Measurements from ENCODE around the gene TMEM178B. TPM values are rescaled to one million over a fixed set of nuclear protein-coding genes. Genes with fewer than 3 reads are reported as not detected.

Gene TMEM178B
- polyA plus RNA-seq, 1 donor (not counting 4 experiments of a cell fraction or from before 2014, with no cell fraction given), result not detected

DNA sequence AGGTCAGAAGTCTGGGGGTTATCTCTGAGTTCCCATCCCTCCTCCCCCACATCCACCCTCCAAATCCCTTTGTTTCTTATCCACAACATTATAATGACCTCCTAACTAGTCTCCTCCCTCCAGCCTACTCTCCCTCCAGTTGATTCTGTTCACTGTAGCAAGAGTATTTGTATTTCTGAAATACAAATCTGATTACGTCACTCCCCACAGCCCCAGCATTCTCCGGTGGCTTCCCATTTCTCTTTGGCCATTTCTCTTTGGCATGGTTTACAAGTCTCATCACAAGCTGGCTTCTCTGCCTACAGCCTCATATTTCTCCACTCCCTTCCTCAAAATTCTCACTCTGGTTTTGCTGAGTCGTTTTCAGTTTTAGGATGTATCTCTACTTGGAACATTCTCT lies 34.5 kb upstream of the TMEM178B start:
- Histone ChIP-seq H4K20me1 (ENCODE audit: control insufficient read depth, extremely low read depth, insufficient read depth, low read length) (no peaks in the 10 kb centered on the region), H3K79me2 (ENCODE audit: control insufficient read depth, insufficient read depth, low read length) (no peaks in the 10 kb centered on the region), H2AFZ (ENCODE audit: control insufficient read depth, low read length) (no peak overlapping the region), H3K36me3 (ENCODE audit: control insufficient read depth in 2 of 2, extremely low read depth in 1 of 2, insufficient read depth in 2 of 2, low read length in 2 of 2) (no peaks in the 10 kb centered on the region), H3K27me3 (ENCODE audit: control insufficient read depth, extremely low read depth, insufficient read depth, low read length) (no peaks in the 10 kb centered on the region), H3K9me1 (ENCODE audit: control insufficient read depth, extremely low read depth, insufficient read depth, low read length) (no peaks in the 10 kb centered on the region), H3K4me2 (ENCODE audit: control insufficient read depth, extremely low read depth, insufficient read depth, low read depth, low read length) (no peak overlapping the region), H3K4me1 (ENCODE audit: control insufficient read depth, extremely low read depth, insufficient read depth, low read length) (no peaks in the 10 kb centered on the region), H3K27ac (ENCODE audit: control insufficient read depth, insufficient read depth, low read length) (no peak overlapping the region), H3K9me3 (ENCODE audit: control insufficient read depth, low read depth, low read length) (no peaks in the 10 kb centered on the region), H3K9ac (ENCODE audit: control insufficient read depth, extremely low read depth, insufficient read depth, low read length) (no peak overlapping the region), H3K4me3 (ENCODE audit: control insufficient read depth in 2 of 3, extremely low read depth in 1 of 3, insufficient read depth in 2 of 3, low read depth in 1 of 3, low read length in 3 of 3) (no peak overlapping the region)
- no peak for DNase-seq (ENCODE audit: low read depth, low spot score)
- dilution Hi-C loops (cut with MboI; ENCODE audit: extremely low pct_ligation_motif_present, low sequenced_read_pairs), result no loop called here
- FAIRE-seq, result no peak
- TF ChIP-seq, protein P1, sequence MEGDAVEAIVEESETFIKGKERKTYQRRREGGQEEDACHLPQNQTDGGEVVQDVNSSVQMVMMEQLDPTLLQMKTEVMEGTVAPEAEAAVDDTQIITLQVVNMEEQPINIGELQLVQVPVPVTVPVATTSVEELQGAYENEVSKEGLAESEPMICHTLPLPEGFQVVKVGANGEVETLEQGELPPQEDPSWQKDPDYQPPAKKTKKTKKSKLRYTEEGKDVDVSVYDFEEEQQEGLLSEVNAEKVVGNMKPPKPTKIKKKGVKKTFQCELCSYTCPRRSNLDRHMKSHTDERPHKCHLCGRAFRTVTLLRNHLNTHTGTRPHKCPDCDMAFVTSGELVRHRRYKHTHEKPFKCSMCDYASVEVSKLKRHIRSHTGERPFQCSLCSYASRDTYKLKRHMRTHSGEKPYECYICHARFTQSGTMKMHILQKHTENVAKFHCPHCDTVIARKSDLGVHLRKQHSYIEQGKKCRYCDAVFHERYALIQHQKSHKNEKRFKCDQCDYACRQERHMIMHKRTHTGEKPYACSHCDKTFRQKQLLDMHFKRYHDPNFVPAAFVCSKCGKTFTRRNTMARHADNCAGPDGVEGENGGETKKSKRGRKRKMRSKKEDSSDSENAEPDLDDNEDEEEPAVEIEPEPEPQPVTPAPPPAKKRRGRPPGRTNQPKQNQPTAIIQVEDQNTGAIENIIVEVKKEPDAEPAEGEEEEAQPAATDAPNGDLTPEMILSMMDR (optimal IDR thresholded peaks at IDR 0.05 in 1 of 3, IDR thresholded peaks at IDR 0.05 in 1 of 3, conservative IDR thresholded peaks at IDR 0.05 in 1 of 3; ENCODE audit: extremely low read depth in 1 of 3, insufficient read depth in 2 of 3, low read length in 3 of 3), result no peak
- no peak for TF ChIP-seq EZH2 (IDR thresholded peaks at IDR 0.05; ENCODE audit: low read length)

DNA sequence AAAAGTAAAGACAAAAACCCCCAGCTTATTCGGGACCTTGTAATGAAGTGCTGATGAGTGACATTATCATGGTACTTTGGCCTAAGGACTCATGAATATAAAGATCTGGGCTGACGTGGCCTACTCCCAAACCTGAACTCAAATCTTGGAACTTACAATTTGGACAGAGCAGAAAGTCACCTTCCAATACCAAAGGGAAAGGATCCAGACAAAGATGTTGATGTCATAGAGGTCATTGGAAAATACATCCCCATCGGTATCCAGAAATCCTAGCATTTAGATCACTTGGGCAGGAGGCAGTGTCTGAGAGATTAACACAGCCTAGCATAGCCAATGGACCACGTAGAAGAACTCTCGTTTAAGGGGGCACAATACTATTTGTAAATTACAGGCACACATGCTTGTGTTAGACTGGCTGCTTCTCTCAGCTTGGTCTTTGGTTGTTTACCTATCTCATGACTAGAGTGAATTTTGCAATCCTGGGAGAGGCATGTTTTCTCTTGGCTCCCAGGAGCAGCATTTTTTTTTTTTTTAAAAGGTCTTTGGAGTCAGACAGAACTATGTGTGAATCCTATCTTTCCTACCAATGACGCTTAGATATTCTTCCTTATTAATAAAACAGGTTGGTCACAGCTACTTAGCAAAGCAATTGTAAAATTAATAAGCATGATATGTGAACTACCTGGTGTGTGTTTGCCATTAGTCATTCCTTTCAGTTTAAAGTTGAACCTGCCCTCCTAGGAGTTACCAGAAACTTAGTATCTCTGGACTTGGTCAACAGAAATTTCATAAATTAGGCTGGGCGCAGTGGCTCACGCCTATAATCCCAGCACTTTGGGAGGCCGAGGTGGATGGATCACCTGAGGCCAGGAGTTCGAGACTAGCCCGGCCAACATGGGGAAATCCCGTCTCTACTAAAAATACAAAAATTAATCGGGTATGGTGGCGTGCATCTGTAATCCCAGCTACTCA lies 31.4 kb upstream of the TMEM178B start:
- no peak overlapping the region for H3K9ac ChIP-seq (ENCODE audit: control insufficient read depth, extremely low read depth, insufficient read depth, low read length)
- H3K27ac ChIP-seq (ENCODE audit: control insufficient read depth, insufficient read depth, low read length), result no peak overlapping the region
- H3K27me3 ChIP-seq (ENCODE audit: control insufficient read depth, extremely low read depth, insufficient read depth, low read length), result no peaks in the 10 kb centered on the region
- no peak overlapping the region for H3K4me2 ChIP-seq (ENCODE audit: control insufficient read depth, extremely low read depth, insufficient read depth, low read depth, low read length)
- H3K36me3 ChIP-seq (ENCODE audit: control insufficient read depth in 2 of 2, extremely low read depth in 1 of 2, insufficient read depth in 2 of 2, low read length in 2 of 2), result no peaks in the 10 kb centered on the region
- no peaks in the 10 kb centered on the region for H3K79me2 ChIP-seq (ENCODE audit: control insufficient read depth, insufficient read depth, low read length)
- dilution Hi-C loops (cut with MboI; ENCODE audit: extremely low pct_ligation_motif_present, low sequenced_read_pairs), result no loop called here
- FAIRE-seq (no peak), DNase-seq (ENCODE audit: low read depth, low spot score) (no peak)
- no peaks in the 10 kb centered on the region for H4K20me1 ChIP-seq (ENCODE audit: control insufficient read depth, extremely low read depth, insufficient read depth, low read length)
- H2AFZ ChIP-seq (ENCODE audit: control insufficient read depth, low read length), result no peak overlapping the region
- H3K9me1 ChIP-seq (ENCODE audit: control insufficient read depth, extremely low read depth, insufficient read depth, low read length), result no peaks in the 10 kb centered on the region
- TF ChIP-seq, protein P1 (optimal IDR thresholded peaks at IDR 0.05 in 1 of 3, IDR thresholded peaks at IDR 0.05 in 1 of 3, conservative IDR thresholded peaks at IDR 0.05 in 1 of 3; ENCODE audit: extremely low read depth in 1 of 3, insufficient read depth in 2 of 3, low read length in 3 of 3), result no peak
- TF ChIP-seq EZH2 (IDR thresholded peaks at IDR 0.05; ENCODE audit: low read length), result no peak
- no peak overlapping the region for H3K4me3 ChIP-seq (ENCODE audit: control insufficient read depth in 2 of 3, extremely low read depth in 1 of 3, insufficient read depth in 2 of 3, low read depth in 1 of 3, low read length in 3 of 3)
- no peaks in the 10 kb centered on the region for H3K4me1 ChIP-seq (ENCODE audit: control insufficient read depth, extremely low read depth, insufficient read depth, low read length)
- H3K9me3 ChIP-seq (ENCODE audit: control insufficient read depth, low read depth, low read length), result no peaks in the 10 kb centered on the region
